DND-41 (cell line): Measurements from ENCODE around the gene ACAP3.

Experiments used
- ATAC-seq: fragments of 200-7000 bp; cut with Tn5 transposase; 3 replicates; pipeline ENCODE4 v1.9.1; 2021; ENCODE audit warnings: low read depth; ENCODE audit not compliant: insufficient read depth
- DNase-seq: peaks from one replicate; pipeline ENCODE4 v3.0.0-alpha.2; 2020
- H2AFZ ChIP-seq: 2 replicates; pipeline ENCODE4 v1.6.0; 2012; ENCODE audit warnings: low read depth, low read length
- H3K27ac ChIP-seq: 2 replicates; pipeline ENCODE4 v1.5.1; 2012; ENCODE audit warnings: low read length, inconsistent platforms
- H3K27me3 ChIP-seq: fragments of 200-600 bp; sonication (generic); 2 replicates; pipeline ENCODE4 v1.6.0; 2012; ENCODE audit warnings: low read length, mild to moderate bottlenecking, inconsistent platforms; ENCODE audit not compliant: insufficient read depth, poor library complexity
- H3K36me3 ChIP-seq: 2 replicates; pipeline ENCODE4 v1.5.1; 2012; ENCODE audit warnings: low read length, inconsistent platforms; ENCODE audit not compliant: insufficient read depth
- H3K4me1 ChIP-seq: 2 replicates; pipeline ENCODE4 v1.5.1; 2012; ENCODE audit warnings: mild to moderate bottlenecking, low read length; ENCODE audit not compliant: insufficient read depth
- H3K4me2 ChIP-seq: 2 replicates; pipeline ENCODE4 v1.6.0; 2012; ENCODE audit warnings: mild to moderate bottlenecking, moderate library complexity, low read length, inconsistent platforms; ENCODE audit not compliant: insufficient read depth
- H3K4me3 ChIP-seq, 2 experiments: fragments of 200-600 bp in 1 of 2; shearing (Covaris generic) in 1 of 2; 2 replicates each; pipeline ENCODE4 v1.5.1; 2012 to 2016; ENCODE audit warnings: inconsistent platforms in 2 of 2, low read length in 2 of 2, mild to moderate bottlenecking in 2 of 2, low read depth in 1 of 2, moderate library complexity in 1 of 2
- H3K79me2 ChIP-seq: 2 replicates; pipeline ENCODE4 v1.6.0; 2012; ENCODE audit warnings: low read length, inconsistent platforms; ENCODE audit not compliant: insufficient read depth
- H3K9ac ChIP-seq: 2 replicates; pipeline ENCODE4 v1.6.0; 2012; ENCODE audit warnings: low read depth, mild to moderate bottlenecking, inconsistent platforms, low read length, moderate library complexity
- H3K9me3 ChIP-seq: 2 replicates; pipeline ENCODE4 v1.5.1; 2012; ENCODE audit warnings: low read length, moderate library complexity, mild to moderate bottlenecking, inconsistent platforms; ENCODE audit not compliant: insufficient read depth, severe bottlenecking
- H4K20me1 ChIP-seq: 2 replicates; pipeline ENCODE4 v1.6.0; 2012; ENCODE audit warnings: low read length; ENCODE audit not compliant: insufficient read depth
- CTCF ChIP-seq: IDR thresholded peaks from 2 replicates; pipeline ENCODE4 v1.5.1; 2012; ENCODE audit warnings: borderline replicate concordance, low read length, moderate library complexity, mild to moderate bottlenecking; ENCODE audit not compliant: poor library complexity, severe bottlenecking; ENCODE audit errors: extremely low read depth
- EZH2 ChIP-seq: IDR thresholded peaks from 3 replicates; pipeline ENCODE4 v1.6.1; 2012; ENCODE audit warnings: borderline replicate concordance, low read depth, mild to moderate bottlenecking, moderate library complexity, low read length, inconsistent platforms; ENCODE audit not compliant: severe bottlenecking

ACAP3 gene

GRCh38 chr1:1324524-1325287 is 17.0 kb upstream of the ACAP3 start, which contains the start of the genes CPTP and INTS11:
Gene CPTP (plus strand): TSS chr1:1324802. CDS start chr1:1326911, 2,109 bp downstream.
Gene INTS11 (minus strand): TSS chr1:1324660. CDS start chr1:1324608, 52 bp downstream.
- ATAC-seq, result peak; percentile 88
- no peak for TF ChIP-seq CTCF
- TF ChIP-seq EZH2, result no peak
- Histone ChIP-seq H3K4me1 (peaks cover 51% of the 10 kb centered on the region), H3K4me3 (peak within 1 kb of the TSS; percentile 76 to 99), H3K9ac (peak within 1 kb of the TSS; percentile 91), H3K27ac (peak within 1 kb of the TSS; percentile 75), H2AFZ (peak within 1 kb of the TSS; percentile 90), H3K9me3 (no peaks in the 10 kb centered on the region), H3K36me3 (peaks cover 50% of the 10 kb centered on the region), H4K20me1 (peaks cover 70% of the 10 kb centered on the region), H3K79me2 (peaks cover 67% of the 10 kb centered on the region), H3K27me3 (no peaks in the 10 kb centered on the region), H3K4me2 (peak within 1 kb of the TSS; percentile 100)
- DNase-seq, result peak; percentile 95

DNA sequence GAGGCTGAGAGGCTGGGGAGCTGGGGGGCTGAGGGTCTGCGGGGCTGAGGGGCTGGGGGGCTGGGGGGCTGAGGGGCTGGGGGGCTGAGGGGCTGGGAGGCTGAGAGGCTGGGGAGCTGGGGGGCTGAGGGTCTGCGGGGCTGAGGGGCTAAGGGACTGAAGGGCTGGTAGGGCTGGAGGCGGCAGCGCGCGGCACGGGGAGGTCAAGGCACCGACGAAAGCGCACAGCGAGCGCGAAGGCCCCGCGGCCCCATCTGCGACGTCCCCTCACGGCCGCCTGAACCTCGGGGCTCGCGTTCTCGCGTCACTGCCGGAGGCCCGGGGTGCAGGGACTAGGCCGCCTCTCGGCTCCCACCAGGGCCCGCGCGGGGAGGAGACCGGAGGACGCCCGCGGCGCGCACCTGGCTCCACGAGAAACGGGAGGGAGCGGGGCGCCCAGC is 16.4 kb upstream of the ACAP3 start:
- Histone ChIP-seq H3K27ac (peak overlapping the region; percentile 74), H3K27me3 (no peaks in the 10 kb centered on the region), H3K36me3 (peaks cover 56% of the 10 kb centered on the region), H3K4me1 (peaks cover 51% of the 10 kb centered on the region), H3K9me3 (no peaks in the 10 kb centered on the region), H2AFZ (peak overlapping the region; percentile 80), H3K79me2 (peaks cover 73% of the 10 kb centered on the region), H3K9ac (peak overlapping the region; percentile 91), H3K4me3 (peak overlapping the region; percentile 76 to 99), H3K4me2 (peak overlapping the region; percentile 100), H4K20me1 (peaks cover 71% of the 10 kb centered on the region)
- DNase-seq, result no peak
- ATAC-seq, result peak; percentile 47
- TF ChIP-seq EZH2, result no peak
- TF ChIP-seq CTCF, result no peak

- peaks cover 51% of the 10 kb centered on the region for H3K4me1 ChIP-seq
- H4K20me1 ChIP-seq, result peaks cover 75% of the 10 kb centered on the region
- TF ChIP-seq CTCF (no peak), EZH2 (no peak)
- H3K79me2 ChIP-seq, result peaks cover 83% of the 10 kb centered on the region
- no peaks in the 10 kb centered on the region for H3K27me3 ChIP-seq
- H3K4me2 ChIP-seq, result peak overlapping the region; percentile 84
- H3K9ac ChIP-seq, result peak overlapping the region; percentile 48
- H3K4me3 ChIP-seq, result peak overlapping the region in 1 of 2 experiments; percentile 59; a peak in 2 of 4 replicates
- ATAC-seq (no peak), DNase-seq (no peak)
- no peak overlapping the region for H3K27ac ChIP-seq
- peaks cover 60% of the 10 kb centered on the region for H3K36me3 ChIP-seq
- no peaks in the 10 kb centered on the region for H3K9me3 ChIP-seq
- H2AFZ ChIP-seq, result no peak overlapping the region
Measured at GRCh38 chr1:1322952-1323351, 15.2 kb upstream of the ACAP3 start.
